ENCODE data around the gene DCBLD2.

The DCBLD2 gene

DNA sequence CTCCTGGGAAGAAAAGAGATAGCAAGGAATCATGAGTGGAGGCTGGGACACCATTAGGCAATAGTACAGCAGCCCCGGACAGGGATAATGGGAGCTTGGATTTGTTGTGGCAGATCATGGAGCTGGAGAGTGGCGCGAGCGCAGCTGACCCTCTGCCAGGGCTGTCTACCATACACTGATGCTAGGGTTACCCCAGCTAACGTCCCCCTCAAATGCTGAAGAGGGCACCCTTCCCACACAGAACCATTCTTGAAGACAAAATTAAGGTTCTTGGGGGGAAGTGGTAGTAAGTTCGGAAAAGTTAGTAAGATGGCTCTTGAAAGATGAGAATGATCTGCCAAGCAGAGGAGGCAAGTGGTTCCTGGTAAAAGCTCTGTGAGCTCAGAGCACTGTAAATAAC is 77.2 kb downstream of the DCBLD2 start:
- Histone ChIP-seq H3K4me2 (ENCODE audit: low read length) (no peak overlapping the region), H3K4me1 (ENCODE audit: control insufficient read depth, insufficient read depth, low read length) (peaks cover 7% of the 10 kb centered on the region), H3K9ac (ENCODE audit: low read depth, low read length) (no peak overlapping the region), H3K9me3 (replicated peaks; ENCODE audit: low read length) (no peaks in the 10 kb centered on the region), H3K4me3 (ENCODE audit: low read length) (no peak overlapping the region), H3K36me3 (ENCODE audit: insufficient read depth, low read length) (peaks cover 61% of the 10 kb centered on the region), H3K27me3 (ENCODE audit: control insufficient read depth, insufficient read depth, low read length) (no peaks in the 10 kb centered on the region)

DNA sequence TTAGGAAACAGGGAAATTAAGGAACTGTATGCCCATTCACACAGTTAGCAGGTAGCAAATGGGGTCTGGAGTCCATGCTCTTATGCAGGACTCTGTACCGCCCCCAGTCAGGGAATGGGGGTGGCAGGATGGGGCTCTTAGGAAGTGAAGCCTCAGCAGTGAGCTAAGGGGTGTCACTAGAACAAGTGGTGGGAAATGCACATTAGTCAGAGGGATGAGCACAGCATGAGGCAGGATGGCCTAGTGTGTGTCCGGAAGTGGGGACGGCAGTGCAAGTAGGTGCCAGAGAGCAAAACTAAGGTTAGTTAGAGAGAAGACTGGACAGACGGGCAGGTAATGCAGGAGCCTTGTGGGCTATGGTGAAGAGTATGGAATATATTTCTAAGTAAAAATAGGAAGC is 77.7 kb downstream of the DCBLD2 start:
- H3K9ac ChIP-seq (ENCODE audit: low read depth, low read length) = no peak overlapping the region
- no peak overlapping the region for H3K4me2 ChIP-seq (ENCODE audit: low read length)
- H3K4me1 ChIP-seq (ENCODE audit: control insufficient read depth, insufficient read depth, low read length) = peaks cover 7% of the 10 kb centered on the region
- H3K4me3 ChIP-seq (ENCODE audit: low read length) = no peak overlapping the region
- H3K27me3 ChIP-seq (ENCODE audit: control insufficient read depth, insufficient read depth, low read length) = no peaks in the 10 kb centered on the region
- no peaks in the 10 kb centered on the region for H3K9me3 ChIP-seq (replicated peaks; ENCODE audit: low read length)
- peaks cover 66% of the 10 kb centered on the region for H3K36me3 ChIP-seq (ENCODE audit: insufficient read depth, low read length)

DNA sequence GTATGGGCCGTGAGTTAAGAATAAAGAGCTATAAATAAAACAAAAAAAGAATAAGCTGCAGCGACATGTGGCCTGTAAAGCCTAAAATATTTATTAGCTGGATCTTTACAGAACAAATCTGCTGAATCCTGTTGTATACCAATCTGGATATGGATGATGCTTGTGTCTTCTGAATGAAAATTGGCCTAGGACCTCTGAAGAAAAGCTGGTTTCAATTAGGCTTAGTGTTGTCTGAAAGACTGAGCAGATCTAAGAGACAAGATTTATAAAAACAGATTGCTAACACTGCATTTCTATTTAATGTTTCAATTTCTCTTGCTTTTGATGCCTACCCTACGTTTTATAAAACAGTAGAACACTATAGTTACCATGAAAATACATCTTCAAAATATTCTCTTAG is 80.4 kb downstream of the DCBLD2 start:
- Histone ChIP-seq H3K4me2 (ENCODE audit: low read length) (no peak overlapping the region), H3K9me3 (replicated peaks; ENCODE audit: low read length) (no peaks in the 10 kb centered on the region), H3K9ac (ENCODE audit: low read depth, low read length) (no peak overlapping the region), H3K4me1 (ENCODE audit: control insufficient read depth, insufficient read depth, low read length) (peaks cover 8% of the 10 kb centered on the region), H3K27me3 (ENCODE audit: control insufficient read depth, insufficient read depth, low read length) (no peaks in the 10 kb centered on the region), H3K4me3 (ENCODE audit: low read length) (no peak overlapping the region), H3K36me3 (ENCODE audit: insufficient read depth, low read length) (peaks cover 86% of the 10 kb centered on the region)

GRCh38 chr3:98817547-98818041 is 83.9 kb downstream of the DCBLD2 start:
- Histone ChIP-seq H3K9ac (ENCODE audit: low read depth, low read length) (no peak overlapping the region), H3K4me1 (ENCODE audit: control insufficient read depth, insufficient read depth, low read length) (peaks cover 16% of the 10 kb centered on the region), H3K9me3 (replicated peaks; ENCODE audit: low read length) (no peaks in the 10 kb centered on the region), H3K4me3 (ENCODE audit: low read length) (no peak overlapping the region), H3K4me2 (ENCODE audit: low read length) (no peak overlapping the region), H3K36me3 (ENCODE audit: insufficient read depth, low read length) (peaks cover 90% of the 10 kb centered on the region), H3K27me3 (ENCODE audit: control insufficient read depth, insufficient read depth, low read length) (no peaks in the 10 kb centered on the region)

DNA sequence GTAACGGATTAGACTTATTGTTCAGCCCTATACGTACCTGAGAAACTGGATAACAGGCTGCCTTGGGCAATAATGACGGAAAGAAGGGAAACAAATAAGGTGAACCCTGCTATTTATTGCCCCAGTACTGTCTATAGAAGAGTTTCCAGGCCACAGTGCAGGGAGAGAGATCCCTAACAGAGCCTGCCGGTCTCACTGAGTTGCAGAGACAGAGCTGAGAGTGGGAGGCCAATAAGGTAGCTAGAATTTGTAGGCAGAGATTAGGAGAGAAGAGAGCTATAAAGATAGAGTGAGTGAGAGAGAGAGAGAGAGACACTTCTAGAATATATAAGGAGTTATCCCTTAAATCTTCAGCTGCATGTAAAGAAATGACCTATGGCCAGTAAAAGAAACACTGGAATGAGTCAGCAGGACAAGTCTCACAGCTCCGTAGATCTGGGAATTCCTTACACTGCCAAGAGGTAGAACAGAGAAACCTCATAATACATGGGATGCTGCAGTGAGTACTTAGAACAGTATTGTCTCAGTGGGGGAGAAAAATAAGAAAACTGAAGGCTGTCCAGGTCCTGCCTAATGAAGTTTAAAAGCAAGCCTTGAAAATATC is 86.6 kb downstream of the DCBLD2 start:
- Histone ChIP-seq H3K4me2 (ENCODE audit: low read length) (no peak overlapping the region), H3K9ac (ENCODE audit: low read depth, low read length) (peak overlapping the region; percentile 6), H3K27me3 (ENCODE audit: control insufficient read depth, insufficient read depth, low read length) (no peaks in the 10 kb centered on the region), H3K36me3 (ENCODE audit: insufficient read depth, low read length) (peaks cover 91% of the 10 kb centered on the region), H3K4me1 (ENCODE audit: control insufficient read depth, insufficient read depth, low read length) (peaks cover 16% of the 10 kb centered on the region), H3K4me3 (ENCODE audit: low read length) (no peak overlapping the region), H3K9me3 (replicated peaks; ENCODE audit: low read length) (no peaks in the 10 kb centered on the region)

GRCh38 chr3:98812851-98813374 is 88.6 kb downstream of the DCBLD2 start:
- H3K4me3 ChIP-seq (ENCODE audit: low read length) = no peak overlapping the region
- peaks cover 16% of the 10 kb centered on the region for H3K4me1 ChIP-seq (ENCODE audit: control insufficient read depth, insufficient read depth, low read length)
- no peak overlapping the region for H3K9ac ChIP-seq (ENCODE audit: low read depth, low read length)
- peaks cover 91% of the 10 kb centered on the region for H3K36me3 ChIP-seq (ENCODE audit: insufficient read depth, low read length)
- no peaks in the 10 kb centered on the region for H3K9me3 ChIP-seq (replicated peaks; ENCODE audit: low read length)
- H3K27me3 ChIP-seq (ENCODE audit: control insufficient read depth, insufficient read depth, low read length) = no peaks in the 10 kb centered on the region
- no peak overlapping the region for H3K4me2 ChIP-seq (ENCODE audit: low read length)

- peaks cover 91% of the 10 kb centered on the region for H3K36me3 ChIP-seq (ENCODE audit: insufficient read depth, low read length)
- H3K4me3 ChIP-seq (ENCODE audit: low read length) = no peak overlapping the region
- no peak overlapping the region for H3K9ac ChIP-seq (ENCODE audit: low read depth, low read length)
Measured at GRCh38 chr3:98811048-98811447, 90.4 kb downstream of the DCBLD2 start.

DNA sequence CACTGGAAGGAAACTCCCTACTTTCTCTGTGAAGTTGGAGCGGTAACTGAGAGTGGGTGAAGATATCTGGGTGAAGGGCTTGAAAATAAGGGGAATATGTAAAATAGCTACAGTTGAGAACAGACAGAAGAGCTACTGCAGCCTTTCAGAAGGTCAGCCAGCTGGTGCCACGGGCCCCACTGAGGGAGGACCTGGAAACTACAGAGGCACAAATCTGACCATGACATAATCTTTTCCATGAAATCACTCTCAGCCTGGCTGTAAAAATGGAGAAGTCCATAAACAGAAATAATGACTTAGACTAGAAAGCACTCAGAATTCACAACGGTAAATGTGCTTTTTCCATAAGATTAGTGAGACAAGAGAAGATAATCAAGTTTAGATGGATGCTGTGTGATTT is 91.9 kb downstream of the DCBLD2 start:
- H3K9me3 ChIP-seq (replicated peaks; ENCODE audit: low read length) = no peaks in the 10 kb centered on the region
- no peak overlapping the region for H3K4me3 ChIP-seq (ENCODE audit: low read length)
- H3K4me2 ChIP-seq (ENCODE audit: low read length) = no peak overlapping the region
- H3K27me3 ChIP-seq (ENCODE audit: control insufficient read depth, insufficient read depth, low read length) = no peaks in the 10 kb centered on the region
- H3K4me1 ChIP-seq (ENCODE audit: control insufficient read depth, insufficient read depth, low read length) = peaks cover under 1% of the 10 kb centered on the region
- H3K9ac ChIP-seq (ENCODE audit: low read depth, low read length) = no peak overlapping the region
- H3K36me3 ChIP-seq (ENCODE audit: insufficient read depth, low read length) = peaks cover 92% of the 10 kb centered on the region

More at GRCh38 chr3:98811048-98811447, 90.4 kb downstream of the DCBLD2 start:
- Histone ChIP-seq H3K4me2 (ENCODE audit: low read length) (no peak overlapping the region), H3K27me3 (ENCODE audit: control insufficient read depth, insufficient read depth, low read length) (no peaks in the 10 kb centered on the region), H3K4me1 (ENCODE audit: control insufficient read depth, insufficient read depth, low read length) (peaks cover 15% of the 10 kb centered on the region), H3K9me3 (replicated peaks; ENCODE audit: low read length) (no peaks in the 10 kb centered on the region)

GRCh38 chr3:98808071-98808470 is 93.4 kb downstream of the DCBLD2 start:
- H3K27me3 ChIP-seq (ENCODE audit: control insufficient read depth, insufficient read depth, low read length) = no peaks in the 10 kb centered on the region

GRCh38 chr3:98807561-98807960 is 93.9 kb downstream of the DCBLD2 start:
- Histone ChIP-seq H3K36me3 (ENCODE audit: insufficient read depth, low read length) (peaks cover 81% of the 10 kb centered on the region), H3K9ac (ENCODE audit: low read depth, low read length) (no peak overlapping the region), H3K4me3 (ENCODE audit: low read length) (no peak overlapping the region), H3K4me2 (ENCODE audit: low read length) (no peak overlapping the region), H3K27me3 (ENCODE audit: control insufficient read depth, insufficient read depth, low read length) (no peaks in the 10 kb centered on the region), H3K4me1 (ENCODE audit: control insufficient read depth, insufficient read depth, low read length) (no peaks in the 10 kb centered on the region), H3K9me3 (replicated peaks; ENCODE audit: low read length) (no peaks in the 10 kb centered on the region)

More at GRCh38 chr3:98808071-98808470, 93.4 kb downstream of the DCBLD2 start:
- H3K4me2 ChIP-seq (ENCODE audit: low read length) = no peak overlapping the region
- no peaks in the 10 kb centered on the region for H3K9me3 ChIP-seq (replicated peaks; ENCODE audit: low read length)
- H3K36me3 ChIP-seq (ENCODE audit: insufficient read depth, low read length) = peaks cover 81% of the 10 kb centered on the region
- no peak overlapping the region for H3K4me3 ChIP-seq (ENCODE audit: low read length)
- H3K4me1 ChIP-seq (ENCODE audit: control insufficient read depth, insufficient read depth, low read length) = no peaks in the 10 kb centered on the region
- no peak overlapping the region for H3K9ac ChIP-seq (ENCODE audit: low read depth, low read length)

GRCh38 chr3:98807011-98807410 is 94.5 kb downstream of the DCBLD2 start:
- H3K9me3 ChIP-seq (replicated peaks; ENCODE audit: low read length) = no peaks in the 10 kb centered on the region
- no peak overlapping the region for H3K4me2 ChIP-seq (ENCODE audit: low read length)
- H3K4me3 ChIP-seq (ENCODE audit: low read length) = no peak overlapping the region
- H3K27me3 ChIP-seq (ENCODE audit: control insufficient read depth, insufficient read depth, low read length) = no peaks in the 10 kb centered on the region
- H3K4me1 ChIP-seq (ENCODE audit: control insufficient read depth, insufficient read depth, low read length) = no peaks in the 10 kb centered on the region
- peaks cover 76% of the 10 kb centered on the region for H3K36me3 ChIP-seq (ENCODE audit: insufficient read depth, low read length)
- no peak overlapping the region for H3K9ac ChIP-seq (ENCODE audit: low read depth, low read length)

GRCh38 chr3:98806521-98806920 is 95.0 kb downstream of the DCBLD2 start:
- no peak overlapping the region for H3K4me2 ChIP-seq (ENCODE audit: low read length)
- H3K9ac ChIP-seq (ENCODE audit: low read depth, low read length) = no peak overlapping the region
- peaks cover 74% of the 10 kb centered on the region for H3K36me3 ChIP-seq (ENCODE audit: insufficient read depth, low read length)
- H3K9me3 ChIP-seq (replicated peaks; ENCODE audit: low read length) = no peaks in the 10 kb centered on the region
- no peaks in the 10 kb centered on the region for H3K27me3 ChIP-seq (ENCODE audit: control insufficient read depth, insufficient read depth, low read length)
- no peaks in the 10 kb centered on the region for H3K4me1 ChIP-seq (ENCODE audit: control insufficient read depth, insufficient read depth, low read length)
- H3K4me3 ChIP-seq (ENCODE audit: low read length) = no peak overlapping the region

All from skeletal muscle satellite cell (primary cell).